ENCODE results near the gene CENPU.
"Not testable (repeated sequence)": the region's sequence is repeated elsewhere in the genome, so short reads cannot be mapped to it uniquely, and the experiment has no call there.

Gene CENPU

GRCh38 chr4:184655889-184656869, 77.7 kb downstream of the CENPU start:
- DNase-seq (ENCODE audit: insufficient read length, low spot score) = no peak
- TF ChIP-seq POLR2A (IDR thresholded peaks at IDR 0.05; ENCODE audit: low read depth, low read length) = no peak
- no peak for FAIRE-seq

DNA sequence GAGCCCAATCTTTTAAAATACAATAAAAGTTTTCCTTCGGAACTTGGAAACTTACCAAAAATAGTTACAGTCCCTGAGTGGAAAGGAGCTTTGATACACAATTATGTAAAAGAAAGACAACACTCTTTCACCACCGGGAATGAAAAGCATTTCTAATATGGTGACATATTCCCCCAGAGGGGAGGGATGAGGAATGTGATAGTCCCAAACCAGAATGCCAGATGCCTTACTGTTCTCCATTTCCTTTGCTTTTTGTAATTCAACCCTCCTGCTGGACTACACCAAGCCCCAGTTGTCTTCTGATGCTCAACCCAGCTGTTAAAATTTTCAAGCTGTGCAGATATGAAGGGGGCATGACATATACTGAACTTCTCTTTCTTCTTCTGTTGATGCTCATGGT, 80.2 kb downstream of the CENPU start:
- DNase-seq (ENCODE audit: insufficient read length, low spot score) = no peak
- TF ChIP-seq POLR2A (IDR thresholded peaks at IDR 0.05; ENCODE audit: low read depth, low read length) = no peak
- no peak for FAIRE-seq

GRCh38 chr4:184652681-184653080, 81.2 kb downstream of the CENPU start:
- not testable (repeated sequence) for DNase-seq (ENCODE audit: insufficient read length, low spot score); FAIRE-seq

DNA sequence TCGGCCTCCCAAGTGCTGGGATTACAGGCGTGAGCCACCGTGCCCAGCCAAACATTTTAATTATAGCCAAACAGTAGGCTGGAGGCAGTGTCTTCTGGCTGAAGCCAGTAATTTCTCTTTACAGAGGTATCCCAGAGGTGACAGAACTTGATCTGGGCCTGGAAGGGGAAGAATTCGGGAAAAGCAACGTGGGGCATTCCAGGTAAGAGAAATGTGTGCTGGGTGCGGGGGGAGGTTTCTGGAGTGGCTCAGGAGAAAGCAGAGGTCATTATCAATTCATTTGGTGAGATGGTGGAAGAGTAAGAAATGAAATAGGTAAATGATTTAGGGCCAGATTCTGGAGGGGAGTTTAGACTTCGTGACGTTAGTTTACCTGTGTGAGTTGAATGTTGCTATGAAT, 82.0 kb downstream of the CENPU start:
- no peak for TF ChIP-seq POLR2A (IDR thresholded peaks at IDR 0.05; ENCODE audit: low read depth, low read length)
- DNase-seq (ENCODE audit: insufficient read length, low spot score) (no peak), FAIRE-seq (no peak)

DNA sequence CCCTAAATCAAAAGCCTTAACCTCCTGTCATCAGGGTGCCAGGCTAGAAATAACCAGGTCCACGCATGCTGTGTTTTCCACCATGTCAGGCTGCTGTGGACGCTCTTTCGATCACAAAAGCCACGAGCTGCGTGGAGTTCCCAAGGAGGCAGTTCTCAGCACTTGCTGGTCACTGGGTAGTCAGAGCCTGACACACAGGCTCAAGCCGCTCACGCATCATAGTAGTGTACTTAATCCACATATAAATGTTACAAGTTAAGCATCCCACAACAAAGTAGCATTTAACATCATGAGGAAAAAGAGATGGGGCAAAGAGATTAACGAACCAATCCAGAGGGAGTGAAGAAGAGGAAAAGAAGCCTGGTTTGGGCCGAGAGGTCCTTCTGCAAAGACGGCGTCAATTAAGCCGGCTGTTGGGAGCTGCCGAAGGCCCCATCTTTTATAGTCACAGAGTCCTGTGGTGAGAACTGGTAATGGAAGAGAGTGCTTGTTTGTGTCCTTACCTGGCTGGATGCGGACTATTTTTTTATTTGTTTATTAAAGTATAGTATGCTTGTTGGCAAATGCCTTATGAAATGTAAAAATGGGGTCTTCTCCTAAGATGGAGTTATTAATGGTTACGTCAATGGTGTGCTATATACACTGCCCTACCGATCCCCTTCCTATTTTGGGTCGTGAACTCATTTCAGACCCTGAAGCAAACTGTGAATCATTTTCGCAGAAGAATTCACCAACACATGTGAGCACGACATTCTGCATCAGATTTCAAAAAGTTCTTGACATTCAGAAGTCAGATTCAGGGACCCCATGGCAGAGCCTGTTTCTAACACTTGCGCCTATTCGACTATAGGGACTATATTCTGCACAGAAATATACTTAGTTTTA, 83.7 kb downstream of the CENPU start:
- no peak for FAIRE-seq
- no peak for DNase-seq (ENCODE audit: insufficient read length, low spot score)
- no peak for TF ChIP-seq POLR2A (IDR thresholded peaks at IDR 0.05; ENCODE audit: low read depth, low read length)

- no peak for FAIRE-seq
- peak; percentile 98 for TF ChIP-seq POLR2A (IDR thresholded peaks at IDR 0.05; ENCODE audit: low read depth, low read length)
- DNase-seq (ENCODE audit: insufficient read length, low spot score) = peak; percentile 57
Measured at GRCh38 chr4:184649026-184649970, 84.6 kb downstream of the CENPU start, which contains the start of the genes CASP3 and PRIMPOL. Gene CASP3 (minus strand): TSS chr4:184649447. CDS start chr4:184638453, 10,994 bp downstream. Gene PRIMPOL (plus strand): TSS chr4:184649738. CDS start chr4:184657141, 7,403 bp downstream.

- FAIRE-seq (no peak), DNase-seq (ENCODE audit: insufficient read length, low spot score) (no peak)
- 0 out of 2 replicates have a peak, but pooled peaks have one; percentile 7 for TF ChIP-seq POLR2A (IDR thresholded peaks at IDR 0.05; ENCODE audit: low read depth, low read length)
Measured at GRCh38 chr4:184648313-184649025, 85.4 kb downstream of the CENPU start.

DNA sequence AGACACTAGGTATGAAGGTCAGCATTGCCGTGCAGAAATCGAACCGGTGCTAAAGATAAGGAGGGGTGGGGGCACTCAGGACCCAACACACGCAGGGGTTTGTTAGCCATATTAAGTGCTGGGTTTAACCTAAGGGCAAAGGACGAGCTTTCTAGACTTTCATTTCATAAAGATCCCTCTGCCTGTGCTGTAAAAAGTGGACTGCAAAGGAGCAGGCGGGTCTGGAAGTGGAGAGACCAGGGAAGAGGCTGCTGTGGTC, 85.9 kb downstream of the CENPU start:
- DNase-seq (ENCODE audit: insufficient read length, low spot score) (no peak), FAIRE-seq (no peak)
- no peak for TF ChIP-seq POLR2A (IDR thresholded peaks at IDR 0.05; ENCODE audit: low read depth, low read length)

GRCh38 chr4:184647266-184648053, 86.4 kb downstream of the CENPU start:
- no peak for FAIRE-seq
- TF ChIP-seq POLR2A (IDR thresholded peaks at IDR 0.05; ENCODE audit: low read depth, low read length) = no peak
- DNase-seq (ENCODE audit: insufficient read length, low spot score) = no peak

GRCh38 chr4:184645904-184646610, 87.8 kb downstream of the CENPU start:
- no peak for FAIRE-seq
- no peak for DNase-seq (ENCODE audit: insufficient read length, low spot score)
- TF ChIP-seq POLR2A (IDR thresholded peaks at IDR 0.05; ENCODE audit: low read depth, low read length) = no peak

DNA sequence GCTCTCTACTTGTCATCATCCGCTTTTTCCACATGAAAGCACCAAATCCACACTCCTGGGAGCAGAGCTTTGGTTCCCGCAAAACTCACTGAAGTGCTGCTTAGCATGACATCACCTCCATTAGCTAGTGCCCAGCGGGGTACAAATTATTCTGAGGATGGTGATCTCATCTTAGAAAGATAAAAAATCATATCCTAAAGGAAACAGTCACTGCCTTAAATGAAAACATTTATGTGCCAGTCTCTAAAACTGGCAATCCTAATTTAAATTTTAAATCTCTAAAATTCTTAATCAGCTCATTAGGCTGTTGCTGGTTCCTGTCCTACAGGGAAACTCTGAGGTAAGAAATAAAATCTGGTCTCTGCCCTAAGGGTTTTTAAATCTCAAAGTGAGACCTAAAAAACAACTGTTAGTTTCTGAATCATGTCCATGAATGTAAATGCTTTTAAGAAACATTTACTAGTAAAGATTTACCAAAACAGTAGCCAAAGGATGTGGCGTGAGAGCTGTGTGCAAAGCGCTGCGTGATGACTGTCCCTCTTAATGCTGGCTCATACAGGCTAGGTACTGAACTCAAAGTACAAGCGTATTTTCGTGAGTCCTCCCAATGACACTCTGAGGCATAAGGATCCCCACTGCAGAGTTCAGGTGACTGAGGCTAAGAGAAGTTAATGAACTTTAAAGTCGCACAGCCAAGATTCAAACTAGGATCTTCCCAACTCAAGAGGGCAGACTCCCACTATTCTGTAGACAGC, 89.2 kb downstream of the CENPU start:
- no peak for TF ChIP-seq POLR2A (IDR thresholded peaks at IDR 0.05; ENCODE audit: low read depth, low read length)
- FAIRE-seq = no peak
- no peak for DNase-seq (ENCODE audit: insufficient read length, low spot score)
